Stimulated activated CD4-positive, alpha-beta T cell treated with anti-CD3 and anti-CD28 coated beads, Interleukin-2, amount 100 ng/mL, for 24 hours (primary cell): ENCODE measurements around the gene MED23.
A peak's percentile ranks its signal among the peaks of the same experiment; 100 is the strongest.
"Not testable (repeated sequence)": the region's sequence is repeated elsewhere in the genome, so short reads cannot be mapped to it uniquely, and the experiment has no call there.

ENCODE experiments used
- DNase-seq, 2 donors: peaks; one replicate each; pipeline ENCODE4 v3.0.0-alpha.2; 2020

MED23 gene

DNA sequence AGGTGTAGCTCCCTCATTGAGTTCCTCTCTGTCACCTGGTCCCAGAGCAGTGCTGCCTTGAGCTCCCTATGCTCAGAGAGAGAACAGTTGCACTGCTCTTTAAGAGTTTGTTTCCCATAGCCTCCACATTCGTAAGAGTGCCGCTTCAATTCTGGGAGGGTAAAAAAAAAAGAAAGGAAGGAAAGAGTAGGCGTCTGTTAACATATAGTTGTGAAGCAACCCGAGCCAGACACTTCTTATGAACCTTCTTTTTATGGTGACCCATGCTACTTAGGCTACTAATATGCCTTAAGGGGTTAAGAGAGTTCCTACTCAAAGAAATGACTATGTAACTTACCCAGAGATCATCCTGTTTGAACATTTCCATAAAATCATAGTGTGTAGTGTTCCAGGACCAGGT is 59.3 kb downstream of the MED23 start:
- DNase-seq: no peak

DNA sequence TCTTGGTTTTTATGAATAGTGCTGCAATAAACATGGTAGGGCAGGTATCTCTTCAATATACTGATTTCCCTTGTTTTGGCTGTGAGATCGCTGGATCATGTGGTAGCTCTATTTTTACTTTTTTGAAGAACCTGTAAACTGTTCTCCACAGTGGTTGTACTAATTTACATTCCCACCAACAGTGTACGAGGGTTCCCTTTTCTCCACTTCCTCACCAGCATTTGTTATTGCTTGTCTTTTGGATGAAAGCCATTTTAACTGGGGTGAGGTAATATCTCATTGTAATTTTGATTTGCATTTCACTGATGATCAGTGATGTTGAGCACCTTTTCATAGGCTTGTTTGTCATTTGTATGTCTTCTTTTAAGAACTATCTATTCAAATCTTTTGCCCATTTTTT is 63.0 kb downstream of the MED23 start:
- no peak for DNase-seq

DNA sequence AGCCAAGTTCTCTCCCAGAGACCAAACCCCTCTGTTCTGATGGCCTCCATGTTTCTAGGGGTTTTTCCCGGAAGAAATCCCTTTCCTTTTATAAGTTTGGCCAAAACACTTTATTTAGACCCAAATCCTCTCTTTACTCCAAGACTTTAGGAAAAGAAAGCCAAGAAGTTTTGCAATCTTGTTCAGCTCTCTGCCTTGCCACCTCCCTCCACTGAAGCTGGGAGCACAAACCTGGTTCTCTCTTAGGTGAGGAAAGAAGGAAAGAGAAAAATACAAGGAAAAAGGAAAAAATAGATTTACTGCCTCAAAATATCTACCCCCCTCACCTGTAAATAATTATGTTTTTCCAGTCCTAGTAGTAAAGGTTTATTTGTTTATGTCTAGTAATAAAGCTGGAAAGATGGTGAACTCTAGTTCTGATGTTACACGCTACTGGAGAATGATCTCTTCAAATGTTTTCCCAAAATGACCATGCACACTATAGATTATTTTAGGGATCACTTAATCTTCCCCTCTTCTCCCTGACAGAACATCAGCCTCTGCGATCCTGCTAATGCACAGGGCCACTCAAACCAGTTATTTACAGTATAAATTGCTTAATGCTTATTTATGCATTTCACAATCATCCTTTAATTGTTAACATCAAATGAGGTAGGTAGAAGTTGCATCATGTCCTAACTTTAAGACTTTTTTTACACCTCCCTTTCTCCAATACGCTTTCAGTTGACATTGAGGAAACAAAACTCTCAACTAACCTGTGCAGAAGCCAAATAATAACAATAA is 65.9 kb downstream of the MED23 start:
- DNase-seq: no peak

DNA sequence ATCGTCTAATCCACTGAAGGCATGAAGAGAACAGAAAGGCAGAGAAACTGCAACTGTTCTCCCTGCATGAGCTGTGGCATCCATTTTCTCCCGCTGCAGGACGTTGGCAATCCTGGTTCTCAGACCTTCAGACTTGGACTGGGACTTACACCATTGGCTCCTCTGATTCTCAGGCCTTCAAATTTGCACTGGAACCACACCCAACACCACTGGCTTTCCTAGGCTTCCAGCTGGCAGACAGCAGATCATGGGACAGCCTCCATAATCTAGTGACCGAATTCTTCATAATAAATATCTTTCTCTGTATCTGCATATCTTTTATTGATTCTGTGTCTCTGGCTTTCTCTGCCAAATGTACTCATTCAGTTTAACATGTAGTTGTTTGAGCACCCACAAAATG is 69.1 kb downstream of the MED23 start:
- no peak for DNase-seq

DNA sequence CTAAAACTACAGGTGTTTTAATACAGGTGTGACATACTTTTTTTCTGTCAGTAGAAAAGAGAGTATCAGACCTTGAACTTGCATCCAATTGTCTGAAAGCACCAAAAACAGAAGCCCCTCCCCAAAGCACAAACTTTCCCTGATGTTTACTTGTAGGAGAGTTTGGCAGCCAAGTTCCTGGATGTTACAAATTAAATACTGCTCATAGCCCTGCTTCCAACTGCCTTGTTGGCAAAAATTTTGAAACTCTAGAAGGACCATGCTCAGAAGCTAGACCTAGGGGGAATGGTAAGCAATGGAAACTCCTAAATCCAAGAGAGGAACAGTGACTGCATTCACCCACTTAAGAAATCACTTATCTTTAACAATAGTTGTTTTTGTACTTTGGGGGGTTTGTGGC is 72.0 kb downstream of the MED23 start:
- no peak for DNase-seq

DNA sequence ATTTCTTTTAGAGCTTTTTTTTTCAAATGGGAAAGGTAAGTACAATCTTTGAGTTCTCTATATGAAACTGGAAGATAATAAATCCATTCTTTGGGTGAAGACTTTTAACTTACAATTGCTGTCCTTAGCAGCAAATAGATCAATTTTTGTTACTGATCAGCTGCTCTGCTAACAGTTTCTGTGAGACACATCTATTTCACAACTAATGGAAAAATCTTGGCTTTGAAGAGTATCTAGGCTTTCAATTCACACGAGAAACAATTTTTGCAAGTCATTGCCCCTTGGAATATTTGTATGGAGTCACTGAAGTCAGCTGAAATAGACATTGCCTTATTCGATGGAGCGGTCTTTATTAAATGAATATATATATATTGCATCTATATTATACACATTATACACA is 75.5 kb downstream of the MED23 start:
- no peak for DNase-seq

DNA sequence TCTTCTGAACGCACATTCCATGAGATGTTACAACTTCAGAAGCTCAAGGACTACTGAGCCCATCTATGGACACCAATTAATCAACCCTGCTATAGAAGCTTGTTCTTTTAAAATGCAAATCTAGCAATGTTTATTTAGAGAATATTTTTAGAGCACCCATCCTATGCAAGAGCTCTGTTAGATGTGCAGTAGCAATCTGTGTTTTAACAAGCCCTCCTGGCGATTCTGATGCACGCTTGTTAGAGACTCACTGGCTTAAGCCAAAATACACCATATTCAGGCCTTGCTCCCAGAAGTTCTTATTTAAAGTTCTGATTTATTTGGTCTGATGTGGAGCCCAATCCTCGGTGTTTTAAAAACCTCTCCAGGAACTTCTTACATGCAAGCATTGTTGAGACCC is 76.1 kb downstream of the MED23 start:
- no peak for DNase-seq

DNA sequence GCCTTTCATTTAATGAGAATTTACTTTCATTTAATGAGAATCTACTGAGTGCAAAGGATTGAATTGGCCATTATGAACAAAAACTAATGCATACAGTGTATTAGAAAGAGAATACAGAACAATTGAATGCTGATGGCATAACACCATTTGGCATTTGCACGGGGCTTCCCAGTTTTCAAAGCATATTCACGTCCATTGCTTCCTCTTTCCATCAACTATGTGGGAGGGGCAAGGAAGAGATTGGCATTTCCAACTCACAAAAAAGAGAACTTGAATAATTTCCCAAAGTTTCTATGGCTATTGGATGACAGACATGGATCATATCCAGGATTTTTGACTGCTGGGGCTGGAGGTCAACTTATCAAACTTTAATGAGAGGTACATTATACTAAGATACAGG is 78.2 kb downstream of the MED23 start:
- no peak for DNase-seq

DNA sequence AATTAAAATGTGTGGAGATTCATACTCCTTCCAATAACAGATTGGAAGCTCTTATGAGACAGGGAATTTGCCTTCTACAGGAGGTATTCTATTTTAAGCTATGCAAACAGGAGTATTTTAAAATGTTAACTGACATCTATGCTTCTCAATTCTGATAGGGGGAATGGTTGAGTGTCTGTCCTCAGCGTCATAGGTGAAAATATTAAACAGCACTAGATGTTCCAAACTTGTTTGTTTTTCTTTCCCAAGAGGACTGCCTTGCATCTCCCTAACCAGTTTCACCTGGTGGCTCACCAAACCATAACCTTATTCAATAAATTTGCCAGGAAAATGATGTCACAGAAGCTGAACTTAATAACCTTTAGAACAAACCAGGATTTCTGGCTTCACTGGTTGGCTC is 79.6 kb downstream of the MED23 start:
- no peak for DNase-seq

DNA sequence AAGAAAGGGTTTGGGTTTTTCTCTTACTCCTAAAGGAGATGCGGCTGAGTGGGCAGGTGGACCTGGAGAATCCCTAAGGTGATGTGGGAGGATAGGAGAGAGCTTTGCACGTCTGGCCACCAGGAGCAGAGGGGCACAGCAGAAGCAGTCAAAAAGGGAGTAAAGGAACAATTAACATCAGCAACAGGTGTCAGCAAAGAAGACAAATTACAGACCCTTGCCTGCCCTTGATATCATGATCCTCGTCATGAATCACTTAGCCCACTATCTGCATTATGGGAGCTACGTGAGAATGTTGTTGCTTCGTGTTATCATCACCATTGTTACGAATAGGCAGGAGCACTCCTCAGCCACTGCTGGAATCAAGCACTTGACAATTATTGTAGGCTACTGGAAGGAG is 80.6 kb downstream of the MED23 start:
- DNase-seq: no peak

DNA sequence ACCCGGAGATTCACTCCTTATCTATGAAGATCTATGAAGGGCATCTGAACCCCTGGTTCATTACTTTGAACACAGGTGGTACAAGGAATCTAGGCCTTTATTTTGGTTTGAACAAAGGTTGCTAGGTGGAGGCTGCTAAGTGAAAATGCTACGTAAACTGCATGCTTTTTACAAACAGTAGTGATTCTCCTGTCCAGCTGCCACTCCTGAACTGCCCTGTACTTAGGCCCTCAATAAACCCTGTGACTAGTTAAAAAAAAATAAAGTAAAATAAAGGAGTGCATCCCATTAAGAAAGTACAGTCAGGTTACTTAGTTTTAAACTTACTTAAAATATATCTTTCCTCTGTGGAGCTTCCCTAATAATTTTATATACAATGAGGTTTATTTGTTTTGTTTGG is 82.7 kb downstream of the MED23 start:
- no peak for DNase-seq

DNA sequence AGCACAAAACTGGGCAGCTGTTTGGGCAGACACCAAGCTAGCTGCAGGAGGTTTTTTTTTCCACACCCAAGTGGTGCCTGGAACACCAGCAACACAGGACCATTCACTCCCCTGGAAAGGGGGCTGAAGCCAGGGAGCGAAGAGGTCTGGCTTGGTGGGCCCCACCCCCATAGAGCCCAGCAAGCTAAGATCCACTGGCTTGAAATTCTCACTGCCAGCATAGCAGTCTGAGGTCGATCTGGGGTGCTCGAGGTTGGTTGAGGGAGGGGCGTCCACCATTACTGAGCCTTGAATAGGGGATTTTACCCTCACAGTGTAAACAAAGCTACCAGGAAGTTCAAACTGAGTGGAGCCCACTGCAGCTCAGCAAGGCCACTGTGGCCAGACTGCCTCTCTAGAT is 89.4 kb downstream of the MED23 start:
- not testable (repeated sequence) for DNase-seq

DNA sequence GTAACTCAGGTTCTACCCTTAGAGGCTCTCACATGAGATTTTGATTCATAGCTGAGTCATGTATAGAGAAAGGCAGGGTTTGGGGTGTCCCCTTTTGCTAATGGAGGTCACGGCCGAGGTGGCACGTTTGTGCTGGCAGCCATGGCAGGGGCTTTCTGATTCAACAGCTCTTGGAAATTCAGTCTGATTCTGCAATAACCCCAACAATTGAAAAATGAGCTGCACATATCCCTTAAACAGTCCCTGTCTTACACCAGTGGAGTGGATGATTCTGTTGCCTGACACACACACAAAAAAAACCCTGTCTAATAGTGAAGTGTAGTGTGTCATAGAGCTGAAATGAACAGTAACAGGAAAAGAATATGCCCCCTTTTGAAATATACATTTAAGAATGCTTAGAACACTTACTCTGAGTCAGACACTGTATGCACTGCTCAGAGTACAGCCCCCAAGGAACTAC is 95.4 kb downstream of the MED23 start:
- DNase-seq: peak; percentile 56

DNA sequence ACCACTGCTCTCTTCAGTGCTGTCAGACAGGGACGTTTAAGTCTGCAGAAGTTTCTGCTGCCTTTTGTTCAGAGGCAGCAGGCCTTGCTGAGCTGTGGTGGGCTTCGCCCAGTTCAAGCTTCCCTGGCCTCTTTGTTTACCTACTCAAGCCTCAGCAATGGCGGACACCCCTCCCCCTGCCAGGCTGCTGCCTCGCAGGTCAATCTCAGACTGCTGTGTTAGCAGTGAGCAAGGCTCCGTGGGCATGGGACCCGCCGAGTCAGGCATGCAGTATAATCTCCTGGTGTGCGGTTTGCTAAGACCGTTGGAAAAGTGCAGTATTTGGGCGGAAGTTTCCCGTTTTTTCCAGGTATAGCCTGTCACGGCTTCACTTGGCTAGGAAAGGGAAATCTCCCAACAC is 96.4 kb downstream of the MED23 start:
- not testable (repeated sequence) for DNase-seq

DNA sequence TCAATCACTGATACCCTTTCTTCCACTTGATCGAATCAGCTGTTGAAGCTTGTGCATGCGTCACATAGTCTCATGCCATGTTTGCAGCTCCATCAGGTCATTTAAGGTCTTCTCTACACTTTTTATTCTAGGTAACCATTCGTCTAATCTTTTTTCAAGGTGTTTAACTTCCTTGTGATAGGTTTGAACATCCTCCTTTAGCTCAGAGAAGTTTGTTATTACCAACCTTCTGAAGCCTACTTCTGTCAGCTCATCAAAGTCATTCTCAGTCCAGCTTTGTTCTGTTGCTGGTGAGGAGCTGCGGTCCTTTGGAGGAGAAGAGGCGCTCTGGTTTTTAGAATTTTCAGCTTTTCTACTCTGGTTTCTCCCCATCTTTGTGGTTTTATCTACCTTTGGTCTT is 97.1 kb downstream of the MED23 start:
- not testable (repeated sequence) for DNase-seq

DNA sequence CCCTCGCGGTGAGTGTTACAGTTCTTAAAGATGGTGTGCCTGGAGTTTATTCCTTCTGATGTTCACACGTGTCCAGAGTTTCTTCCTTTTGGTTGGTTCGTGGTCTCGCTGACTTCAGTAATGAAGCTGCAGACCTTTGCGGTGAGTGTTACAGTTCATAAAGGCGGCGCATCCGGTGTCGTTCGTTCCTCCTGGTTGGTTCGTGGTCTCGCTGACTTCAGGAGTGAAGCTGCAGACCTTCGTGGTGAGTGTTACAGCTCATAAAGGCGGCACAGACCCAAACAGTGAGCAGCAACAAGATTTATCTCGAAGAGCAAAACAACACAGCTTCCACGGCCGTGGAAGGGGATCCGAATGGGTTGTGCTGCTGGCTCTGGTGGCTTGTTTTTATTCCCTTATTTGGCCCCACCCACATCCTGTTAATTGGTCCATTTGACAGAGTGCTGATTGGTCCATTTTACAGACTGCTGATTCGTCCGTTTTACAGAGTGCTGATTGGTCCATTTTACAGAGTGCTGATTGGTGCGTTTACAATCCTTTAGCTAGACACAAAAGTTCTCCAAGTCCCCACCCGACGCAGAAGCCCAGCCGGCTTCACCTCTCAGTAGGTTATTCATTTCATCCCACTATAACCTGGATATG is 103.2 kb downstream of the MED23 start:
- DNase-seq: no peak

DNA sequence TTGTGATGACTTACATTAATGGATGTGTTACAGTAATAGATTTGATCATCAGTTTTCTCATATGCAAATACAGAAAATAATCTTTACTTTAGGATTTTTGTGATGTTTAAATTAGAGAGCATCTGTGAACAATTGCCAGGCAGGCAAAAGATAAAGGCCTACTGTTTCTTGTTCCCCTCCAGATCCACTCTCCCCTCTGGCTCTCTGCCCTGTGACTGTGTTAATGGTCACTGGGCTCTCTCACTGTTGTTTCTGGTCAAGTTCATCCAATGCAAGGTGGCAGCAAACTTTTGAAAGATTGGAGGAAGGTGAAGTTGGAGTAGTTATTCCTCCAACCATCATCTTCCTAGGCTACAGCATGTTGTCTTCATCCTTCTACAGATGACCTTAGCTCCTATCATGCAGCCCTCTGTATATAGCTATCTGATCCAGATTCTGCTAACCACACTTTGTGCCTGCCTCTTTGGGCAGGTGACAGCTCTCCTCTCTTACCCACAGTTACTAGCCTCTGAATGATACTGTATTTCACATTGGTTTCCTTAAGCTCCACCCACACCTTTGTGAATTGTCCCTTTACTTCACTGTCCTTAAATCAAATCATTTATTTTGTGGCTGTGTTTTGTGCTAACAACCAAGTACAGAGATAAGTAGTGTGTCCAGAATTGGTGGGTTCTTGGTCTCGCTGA is 103.9 kb downstream of the MED23 start:
- no peak for DNase-seq
